HepG2 (cell line): ENCODE data around the gene GMPPA. TPM values are rescaled to one million over a fixed set of nuclear protein-coding genes. Genes with fewer than 3 reads are reported as not detected.

Experiments used
- BRCA1 ChIP-seq: sonication (generic); formaldehyde crosslinking; IDR thresholded peaks from 2 replicates; pipeline ENCODE4 v1.4.0; 2020; ENCODE audit warnings: missing genetic modification reagents
- EED ChIP-seq: sonication (generic); formaldehyde crosslinking; IDR thresholded peaks from 2 replicates; pipeline ENCODE4 v1.5.0; 2020; ENCODE audit warnings: mild to moderate bottlenecking, missing genetic modification reagents
- GABPA ChIP-seq, 2 experiments: IDR thresholded peaks; 2 replicates each; pipeline ENCODE4 v1.6.1; 2011 to 2016; ENCODE audit warnings: low read depth in 2 of 2, low read length in 1 of 2, missing biosample characterization in 1 of 2, missing genetic modification characterization in 1 of 2
- GPN1 ChIP-seq: sonication (generic); formaldehyde crosslinking; IDR thresholded peaks from 2 replicates; pipeline ENCODE4 v1.5.1; 2020; ENCODE audit warnings: missing genetic modification reagents, borderline replicate concordance
- HIVEP1 ChIP-seq: sonication (generic); formaldehyde crosslinking; IDR thresholded peaks from 2 replicates; pipeline ENCODE4 v1.4.0; 2020; ENCODE audit warnings: mild to moderate bottlenecking, missing genetic modification reagents
- HOXA9 ChIP-seq: sonication (generic); formaldehyde crosslinking; IDR thresholded peaks from 2 replicates; pipeline ENCODE4 v1.8.1; 2022; ENCODE audit warnings: missing genetic modification reagents, mild to moderate bottlenecking, moderate library complexity, borderline replicate concordance
- IRF1 ChIP-seq: sonication (generic); formaldehyde crosslinking; IDR thresholded peaks from 2 replicates; pipeline ENCODE4 v1.4.0; 2020; ENCODE audit warnings: low read depth, mild to moderate bottlenecking, missing genetic modification reagents
- IRF2 ChIP-seq: IDR thresholded peaks from 2 replicates; pipeline ENCODE4 v1.6.1; 2018; ENCODE audit warnings: missing genetic modification reagents, missing compliant biosample characterization
- MEIS1 ChIP-seq: sonication (generic); formaldehyde crosslinking; IDR thresholded peaks from 2 replicates; pipeline ENCODE4 v1.9.0; 2021; ENCODE audit warnings: mild to moderate bottlenecking, missing genetic modification reagents, moderate library complexity, borderline replicate concordance
- MIER3 ChIP-seq: IDR thresholded peaks from 2 replicates; pipeline ENCODE4 v1.6.1; 2016; ENCODE audit warnings: missing compliant biosample characterization, borderline replicate concordance
- MNT ChIP-seq: fragments of 450-650 bp; IDR thresholded peaks from 2 replicates; pipeline ENCODE4 v1.6.1; 2016
- SMARCE1 ChIP-seq: fragments of 450-650 bp; IDR thresholded peaks from 2 replicates; pipeline ENCODE4 v1.6.1; 2017; ENCODE audit warnings: borderline replicate concordance
- SP5 ChIP-seq: IDR thresholded peaks from 2 replicates; pipeline ENCODE4 v1.6.1; 2016; ENCODE audit warnings: low read depth, borderline replicate concordance
- TBL1XR1 ChIP-seq: fragments of 150-350 bp; IDR thresholded peaks from 2 replicates; pipeline ENCODE4 v1.6.1; 2014; ENCODE audit warnings: borderline replicate concordance, low read length; ENCODE audit not compliant: partially characterized antibody
- TCF7 ChIP-seq: sonication (generic); IDR thresholded peaks from 2 replicates; pipeline ENCODE4 v1.6.1; 2016; ENCODE audit warnings: antibody characterized with exemption, low read depth
- TFDP2 ChIP-seq: sonication (generic); formaldehyde crosslinking; IDR thresholded peaks from 2 replicates; pipeline ENCODE4 v1.4.0; 2020; ENCODE audit warnings: missing genetic modification reagents
- XBP1 ChIP-seq: sonication (generic); formaldehyde crosslinking; IDR thresholded peaks from 2 replicates; pipeline ENCODE4 v1.5.0; 2020; ENCODE audit warnings: missing genetic modification reagents
- ZBTB1 ChIP-seq: sonication (generic); formaldehyde crosslinking; IDR thresholded peaks from 2 replicates; pipeline ENCODE4 v1.4.0; 2020; ENCODE audit warnings: missing genetic modification reagents, borderline replicate concordance
- ZEB1 ChIP-seq: IDR thresholded peaks from 2 replicates; pipeline ENCODE4 v1.6.1; 2012; ENCODE audit warnings: mild to moderate bottlenecking, low read depth, inconsistent platforms; ENCODE audit not compliant: insufficient replicate concordance
- ZFP36L1 ChIP-seq: sonication (generic); formaldehyde crosslinking; IDR thresholded peaks from 2 replicates; pipeline ENCODE4 v1.8.0; 2022; ENCODE audit warnings: mild to moderate bottlenecking, missing genetic modification reagents, moderate library complexity
- ZFP62 ChIP-seq: sonication (generic); formaldehyde crosslinking; IDR thresholded peaks from 2 replicates; pipeline ENCODE4 v1.4.0; 2020; ENCODE audit warnings: missing genetic modification reagents
- ZNF264 ChIP-seq: sonication (generic); formaldehyde crosslinking; IDR thresholded peaks from 2 replicates; pipeline ENCODE4 v1.4.0; 2020; ENCODE audit warnings: missing genetic modification reagents
- ZNF570 ChIP-seq: sonication (generic); formaldehyde crosslinking; IDR thresholded peaks from 2 replicates; pipeline ENCODE4 v1.4.0; 2020; ENCODE audit warnings: mild to moderate bottlenecking, missing genetic modification reagents, borderline replicate concordance
- ZNF724P ChIP-seq: sonication (generic); formaldehyde crosslinking; IDR thresholded peaks from 2 replicates; pipeline ENCODE4 v1.8.0; 2022; ENCODE audit warnings: missing genetic modification reagents, borderline replicate concordance
- polyA plus RNA-seq, 8 experiments: library from polyadenylated mRNA; depleted of rRNA in 3 of 8; stranded (reverse) in 7 of 8; unstranded in 1 of 8; fragments of >200 nt; fragmentation: Illumina TruSeq in 4 of 8; extraction: Trizol in 4 of 8; gene quantifications; 2 replicates each; pipeline versions ENCODE4 v1.2.1 to v1.2.3, GENCODE V29; 2011 to 2016; ENCODE audit warnings: low read depth in 4 of 8, missing spikeins in 1 of 8, mixed read lengths in 1 of 8; ENCODE audit not compliant: insufficient read depth in 1 of 8
- total RNA-seq, 5 experiments: library from RNA; depleted of rRNA; stranded (reverse); fragments of >200 nt; fragmentation: Illumina TruSeq; extraction: Trizol; gene quantifications; 2 replicates each; pipeline ENCODE4 v1.2.3, GENCODE V29; 2016; ENCODE audit warnings: low read depth in 1 of 5

The GMPPA gene
- total and polyA plus RNA-seq, 2 of the 13 experiments (the other 11 are each of a cell fraction or from before 2014, with no cell fraction given): 81.1 to 106 TPM

GRCh38 chr2:219498280-219499057 is at the start of gene GMPPA (continued):
- TF ChIP-seq TBL1XR1: peak; percentile 40
- TF ChIP-seq MNT: peak; percentile 67
- no peak for TF ChIP-seq SMARCE1
- TF ChIP-seq GABPA (IDR thresholded peaks at IDR 0.05; ENCODE audit: low read depth, low read length): no peak
- peak; percentile 81 for TF ChIP-seq GABPA (CRISPR knock-in tag; IDR thresholded peaks at IDR 0.05; ENCODE audit: low read depth)
- 0 out of 2 replicates have a peak, but pooled peaks have one; percentile 69 for TF ChIP-seq ZFP36L1
- TF ChIP-seq GPN1 (CRISPR knock-in tag): 0 out of 2 replicates have a peak, but pooled peaks have one; percentile 9
- TF ChIP-seq MIER3: peak; percentile 10; the same call in 1 of the 2 replicates
- 0 out of 2 replicates have a peak, but pooled peaks have one; percentile 26 for TF ChIP-seq HIVEP1 (CRISPR knock-in tag)
- TF ChIP-seq ZEB1: no peak
- no peak for TF ChIP-seq HOXA9
- peak; percentile 64 for TF ChIP-seq TFDP2 (CRISPR knock-in tag)
- no peak; the same call in 1 of the 2 replicates for TF ChIP-seq ZNF724P
- TF ChIP-seq TCF7: no peak
- no peak for TF ChIP-seq ZNF264 (CRISPR knock-in tag)
- no peak; the same call in none of the 2 replicates for TF ChIP-seq BRCA1
- 0 out of 2 replicates have a peak, but pooled peaks have one; percentile 61 for TF ChIP-seq ZNF570 (CRISPR knock-in tag)
- TF ChIP-seq IRF2: peak; percentile 86
- no peak for TF ChIP-seq IRF1 (CRISPR knock-in tag)
- no peak for TF ChIP-seq MEIS1 (CRISPR knock-in tag)
- peak; percentile 44; the same call in 1 of the 2 replicates for TF ChIP-seq SP5 (CRISPR knock-in tag)
- no peak for TF ChIP-seq ZFP62
- TF ChIP-seq EED: no peak; the same call in none of the 2 replicates
- peak; percentile 99 for TF ChIP-seq XBP1
- TF ChIP-seq ZBTB1: no peak
